SK-N-SH treated with all-trans-retinoic acid at 6 μM for 48 hours (cell line): Measurements from ENCODE around the gene LCE3A.

Source experiments
- CSDC2 ChIP-seq: fragments of 250-450 bp; sonication (Bioruptor Pico); IDR thresholded peaks from 2 replicates; pipeline ENCODE4 v1.5.0; 2020; ENCODE audit warnings: mild to moderate bottlenecking, moderate library complexity
- ISL1 ChIP-seq: fragments of 250-450 bp; sonication (Bioruptor Pico); IDR thresholded peaks from 2 replicates; pipeline ENCODE4 v2.1.2; 2022; ENCODE audit warnings: mild to moderate bottlenecking, moderate library complexity
- OSR1 ChIP-seq: fragments of 250-450 bp; sonication (Bioruptor Pico); IDR thresholded peaks from 2 replicates; pipeline ENCODE4 v1.8.0; 2022; ENCODE audit warnings: moderate library complexity, mild to moderate bottlenecking, inconsistent platforms
- RARB ChIP-seq: fragments of 250-450 bp; sonication (Bioruptor Pico); IDR thresholded peaks from 2 replicates; pipeline ENCODE4 v1.8.0; 2021; ENCODE audit warnings: mild to moderate bottlenecking, moderate library complexity
- ZFP30 ChIP-seq: fragments of 450-650 bp; formaldehyde crosslinking; IDR thresholded peaks from 2 replicates; pipeline ENCODE4 v1.5.0; 2022; ENCODE audit warnings: mild to moderate bottlenecking, moderate library complexity
- ZNF565 ChIP-seq: fragments of 450-650 bp; formaldehyde crosslinking; conservative IDR thresholded peaks from 2 replicates; pipeline ENCODE4 v1.5.0; 2020; ENCODE audit warnings: low read depth, mild to moderate bottlenecking, moderate library complexity
- TF ChIP-seq, protein P1 (sequence below): fragments of 250-450 bp; sonication (Bioruptor Pico); IDR thresholded peaks from 2 replicates; pipeline ENCODE4 v1.5.1; 2021; ENCODE audit warnings: mild to moderate bottlenecking, moderate library complexity

DNA sequence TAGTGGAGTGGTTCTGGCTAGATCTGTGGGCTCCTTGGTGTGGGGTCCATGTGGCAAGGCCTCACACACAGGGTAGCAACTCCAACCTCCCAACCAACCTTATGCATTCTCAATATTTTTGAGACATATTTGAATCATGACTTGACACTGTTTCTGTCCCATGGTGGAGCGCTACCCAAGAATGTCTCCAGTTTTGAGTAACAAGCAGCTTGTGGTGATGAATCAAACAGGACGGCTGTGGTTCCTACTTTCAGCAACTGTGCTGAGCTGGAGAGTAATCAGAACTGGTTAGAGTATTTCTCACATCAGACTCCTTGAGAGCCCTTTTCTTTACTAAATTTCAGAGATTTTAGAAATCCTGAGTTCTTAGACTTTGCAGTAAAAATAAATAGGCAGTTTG is 45.7 kb downstream of the LCE3A start:
- TF ChIP-seq, protein P1, sequence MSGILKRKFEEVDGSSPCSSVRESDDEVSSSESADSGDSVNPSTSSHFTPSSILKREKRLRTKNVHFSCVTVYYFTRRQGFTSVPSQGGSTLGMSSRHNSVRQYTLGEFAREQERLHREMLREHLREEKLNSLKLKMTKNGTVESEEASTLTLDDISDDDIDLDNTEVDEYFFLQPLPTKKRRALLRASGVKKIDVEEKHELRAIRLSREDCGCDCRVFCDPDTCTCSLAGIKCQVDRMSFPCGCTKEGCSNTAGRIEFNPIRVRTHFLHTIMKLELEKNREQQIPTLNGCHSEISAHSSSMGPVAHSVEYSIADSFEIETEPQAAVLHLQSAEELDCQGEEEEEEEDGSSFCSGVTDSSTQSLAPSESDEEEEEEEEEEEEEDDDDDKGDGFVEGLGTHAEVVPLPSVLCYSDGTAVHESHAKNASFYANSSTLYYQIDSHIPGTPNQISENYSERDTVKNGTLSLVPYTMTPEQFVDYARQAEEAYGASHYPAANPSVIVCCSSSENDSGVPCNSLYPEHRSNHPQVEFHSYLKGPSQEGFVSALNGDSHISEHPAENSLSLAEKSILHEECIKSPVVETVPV (CRISPR knock-in tag), result no peak
- TF ChIP-seq ZNF565 (CRISPR knock-in tag) (no peak), ISL1 (CRISPR knock-in tag) (no peak), CSDC2 (CRISPR knock-in tag) (no peak), RARB (CRISPR knock-in tag) (no peak), OSR1 (CRISPR knock-in tag) (no peak), ZFP30 (CRISPR knock-in tag) (no peak)
